HG03039 (cell line): ENCODE results near the gene ATP2B2.

Experiments used
- ATAC-seq: cut with Tn5 transposase; IDR thresholded peaks from one replicate; pipeline ENCODE4 v1.9.1; 2021; ENCODE audit warnings: mild to moderate bottlenecking, moderate library complexity; ENCODE audit not compliant: unreplicated experiment

ATP2B2 gene

DNA sequence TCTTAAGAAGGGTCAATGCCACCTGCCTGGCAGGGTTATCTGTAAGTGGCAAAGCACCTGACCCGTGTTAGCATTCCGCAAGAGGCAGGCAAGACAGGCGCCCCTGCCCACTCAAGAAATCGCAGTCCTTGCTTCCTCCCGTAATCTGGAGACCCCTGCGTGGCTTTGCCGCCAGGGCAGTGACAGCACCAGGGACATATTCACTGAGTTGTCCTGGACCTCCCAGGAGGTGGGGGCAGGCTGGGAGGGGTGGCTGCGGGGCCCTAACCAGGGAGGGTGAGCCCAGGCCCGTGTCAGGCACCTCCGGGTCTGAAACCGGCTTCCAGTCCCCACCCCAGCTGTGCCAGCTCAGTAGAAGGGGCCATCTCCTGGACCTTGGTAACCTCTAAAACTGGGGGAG, 168.6 kb downstream of the ATP2B2 start:
- ATAC-seq, result no peak

DNA sequence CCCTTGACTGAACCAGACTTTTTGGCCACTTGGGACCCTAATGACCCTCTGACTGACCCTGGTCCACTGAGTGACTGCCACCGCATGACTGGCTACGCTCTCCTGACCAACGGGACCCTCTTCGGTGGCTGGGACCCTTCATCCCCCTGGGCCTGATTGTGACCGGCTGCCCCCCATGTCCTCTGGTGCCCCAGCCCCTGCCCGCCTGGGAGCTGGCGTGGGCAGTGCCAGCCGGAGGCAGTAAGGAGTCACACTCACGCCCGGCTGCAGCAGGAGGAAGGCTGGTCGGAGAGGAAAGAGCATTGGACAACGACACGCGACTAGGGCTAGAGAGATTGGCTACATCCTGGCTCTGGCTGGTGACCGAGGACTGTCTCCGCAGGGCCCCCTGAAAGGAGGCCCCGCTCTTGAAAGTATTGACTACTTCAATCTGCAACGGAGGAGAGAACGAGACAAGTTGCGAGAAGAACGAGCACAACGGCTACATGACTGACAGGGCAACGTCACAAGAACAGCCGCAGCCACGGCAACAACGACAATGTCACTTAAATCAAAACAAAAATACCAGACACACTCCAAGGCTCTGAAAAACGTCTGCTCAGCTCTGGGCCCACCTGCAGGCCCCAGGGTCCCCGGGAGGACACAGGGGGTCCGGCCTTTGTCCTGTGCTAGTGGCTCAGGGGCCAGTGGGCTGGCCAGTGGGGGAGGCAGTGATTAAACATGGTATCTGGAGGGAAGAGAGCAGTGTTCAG, 169.3 kb downstream of the ATP2B2 start:
- ATAC-seq, result no peak

DNA sequence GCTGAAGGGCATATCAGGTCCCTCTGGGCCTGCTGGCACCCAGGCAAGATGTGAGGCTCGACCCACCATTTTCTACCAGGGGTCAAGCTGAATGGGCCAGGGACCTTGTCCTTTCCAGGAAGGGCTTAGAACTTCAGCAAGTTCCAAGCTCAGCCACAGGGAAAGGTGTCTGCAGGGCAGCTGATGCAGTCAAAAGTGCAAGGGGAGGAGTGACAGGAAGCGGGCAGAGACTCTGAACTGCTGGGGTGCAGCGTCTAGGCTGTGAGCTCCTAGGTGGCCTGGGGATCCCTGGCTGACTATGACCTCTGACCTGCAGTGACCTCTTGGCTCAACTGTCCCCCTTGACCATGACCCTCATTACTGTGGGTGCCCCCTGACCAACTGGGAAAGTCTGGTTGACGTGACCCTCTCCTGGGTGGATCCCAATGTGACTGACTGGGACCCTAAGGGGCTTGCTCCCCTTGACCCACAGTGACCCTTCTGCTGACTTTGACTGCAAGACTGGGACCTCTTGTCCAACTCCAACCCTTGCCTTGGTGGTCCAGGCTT, 170.1 kb downstream of the ATP2B2 start:
- no peak for ATAC-seq

DNA sequence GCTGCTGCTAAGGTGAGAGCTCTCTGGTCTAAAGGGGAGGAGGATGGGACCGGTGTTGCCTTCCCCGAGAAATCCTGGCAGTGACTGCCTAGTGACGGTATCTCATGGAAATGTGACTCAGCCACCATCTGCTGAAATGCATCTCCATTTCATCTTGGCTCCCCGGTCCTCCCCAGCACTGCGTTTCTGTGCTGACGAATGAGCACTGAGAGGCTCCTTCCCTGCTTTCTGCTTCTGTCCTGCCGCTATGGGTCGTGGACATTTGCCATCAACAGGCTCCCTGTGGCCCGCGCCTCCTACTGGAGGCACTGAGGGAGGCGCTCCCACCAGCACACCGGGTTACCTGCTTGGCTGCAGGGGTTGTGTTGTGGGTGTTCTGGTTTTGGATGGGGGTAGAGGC, 170.9 kb downstream of the ATP2B2 start:
- no peak for ATAC-seq

DNA sequence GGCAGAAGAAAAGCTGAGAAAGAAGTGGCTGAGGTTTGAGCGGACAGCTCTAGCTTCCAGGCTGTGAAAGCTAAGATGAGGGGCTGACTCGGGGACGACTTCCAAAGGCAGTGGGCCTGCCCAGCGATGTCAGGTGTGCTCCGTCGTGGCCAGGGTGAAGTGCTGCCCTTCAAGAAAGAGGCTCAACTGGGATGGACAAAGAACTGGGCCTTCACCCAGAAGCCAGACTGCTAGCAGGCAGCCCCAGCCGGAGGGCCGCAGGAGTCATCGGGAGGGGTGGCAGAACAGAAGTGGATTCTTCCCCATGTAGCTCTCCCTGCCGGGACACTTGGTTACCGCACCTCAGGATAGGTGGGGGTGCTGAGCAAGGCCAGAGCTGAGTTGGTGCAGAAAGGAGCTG, 171.3 kb downstream of the ATP2B2 start:
- ATAC-seq, result no peak

DNA sequence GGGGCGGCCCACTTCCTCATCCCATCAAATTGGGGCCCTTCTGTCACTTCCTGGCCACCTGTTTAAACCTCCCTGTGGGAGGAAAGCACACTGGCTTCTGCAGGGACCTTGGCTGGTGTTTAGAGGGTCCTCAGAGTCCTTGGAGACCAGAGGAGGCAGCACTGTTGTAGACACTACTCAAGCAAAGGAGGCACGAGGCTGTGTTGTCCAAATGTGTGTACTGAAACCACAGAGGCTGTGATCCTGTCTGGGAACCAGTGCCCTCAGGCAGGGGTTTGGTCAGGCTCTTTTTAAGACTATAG, 172.1 kb downstream of the ATP2B2 start:
- no peak for ATAC-seq

DNA sequence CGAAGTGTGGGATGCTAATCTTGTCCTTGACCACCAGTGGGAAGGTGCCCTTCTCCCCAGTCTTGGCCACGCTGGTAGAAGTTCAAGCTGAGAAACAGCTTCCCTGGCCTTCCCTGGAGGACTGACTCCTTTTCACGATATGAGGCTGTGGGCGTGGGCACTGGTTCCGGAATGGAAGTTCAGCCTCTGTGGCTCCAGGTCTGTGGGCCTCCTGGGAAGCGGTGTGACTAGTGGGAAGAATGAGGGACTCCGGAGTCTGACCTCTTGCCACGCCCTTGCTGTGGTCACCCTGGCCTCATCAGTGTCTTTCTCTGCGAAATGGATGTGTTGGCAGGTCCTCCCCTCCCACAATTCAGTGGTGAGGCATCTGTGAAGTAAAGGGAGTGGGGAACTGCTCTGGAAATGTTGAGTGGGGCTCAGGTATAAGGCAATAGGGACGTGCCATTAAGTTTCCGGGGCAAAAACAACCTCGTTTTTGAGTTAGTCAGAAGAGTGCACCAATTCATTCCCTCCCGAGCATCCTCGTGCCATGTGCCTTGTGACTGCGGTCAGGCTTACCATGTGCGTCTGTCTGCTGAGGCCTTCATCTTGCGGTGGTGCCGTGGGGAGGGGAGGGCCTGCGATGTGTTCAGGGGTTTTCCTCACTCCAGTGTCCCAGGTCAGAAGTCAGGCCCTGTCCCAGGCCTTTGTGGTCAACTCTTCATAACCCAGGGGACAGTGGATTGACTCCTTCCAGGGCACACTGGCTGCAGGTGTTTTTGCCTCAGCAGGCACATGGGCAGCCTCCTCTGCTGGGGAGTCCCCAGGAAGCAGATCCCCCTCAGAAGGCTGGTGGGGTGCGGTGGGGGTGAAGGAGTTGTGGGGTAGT, 172.7 kb downstream of the ATP2B2 start:
- no peak for ATAC-seq

DNA sequence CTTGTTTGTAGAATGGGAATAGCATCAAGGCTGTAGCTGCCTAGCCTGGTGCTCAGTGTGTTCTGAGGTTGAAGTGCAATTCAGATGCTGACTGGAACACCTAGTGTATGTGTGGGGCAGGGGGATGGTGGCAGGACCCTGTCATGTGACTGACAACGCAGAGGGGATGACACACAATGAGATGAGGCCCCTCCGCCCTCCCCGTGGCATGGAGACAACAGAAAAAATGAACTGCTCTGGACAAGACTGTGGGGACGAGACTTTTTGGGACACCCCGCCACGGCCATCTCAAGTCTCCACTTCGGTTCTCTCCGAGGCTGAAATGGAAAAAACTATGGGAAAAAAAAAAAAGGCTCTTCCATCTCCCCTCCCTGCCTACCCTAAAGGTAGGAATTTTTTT, 174.1 kb downstream of the ATP2B2 start:
- ATAC-seq, result no peak

DNA sequence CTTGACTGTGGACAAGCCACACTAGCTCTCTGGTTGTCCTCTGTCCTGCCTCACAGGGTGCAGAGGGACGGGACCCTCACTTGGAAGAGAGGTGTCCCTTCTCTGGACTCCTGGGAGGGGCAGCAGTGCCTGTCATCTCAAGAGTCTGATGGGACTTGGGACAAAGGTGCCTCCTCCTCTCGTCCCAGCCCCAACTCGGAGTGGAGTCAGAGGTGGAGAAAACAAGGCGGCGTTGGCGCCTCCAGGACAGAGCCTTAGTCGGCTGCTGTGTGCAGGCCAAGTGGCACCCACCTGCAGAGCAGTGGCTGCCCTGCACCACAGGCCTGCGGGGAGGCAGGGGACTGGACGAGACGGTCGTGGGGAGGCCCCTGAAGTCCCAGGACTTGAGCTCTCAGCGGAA, 175.1 kb downstream of the ATP2B2 start:
- ATAC-seq, result no peak

DNA sequence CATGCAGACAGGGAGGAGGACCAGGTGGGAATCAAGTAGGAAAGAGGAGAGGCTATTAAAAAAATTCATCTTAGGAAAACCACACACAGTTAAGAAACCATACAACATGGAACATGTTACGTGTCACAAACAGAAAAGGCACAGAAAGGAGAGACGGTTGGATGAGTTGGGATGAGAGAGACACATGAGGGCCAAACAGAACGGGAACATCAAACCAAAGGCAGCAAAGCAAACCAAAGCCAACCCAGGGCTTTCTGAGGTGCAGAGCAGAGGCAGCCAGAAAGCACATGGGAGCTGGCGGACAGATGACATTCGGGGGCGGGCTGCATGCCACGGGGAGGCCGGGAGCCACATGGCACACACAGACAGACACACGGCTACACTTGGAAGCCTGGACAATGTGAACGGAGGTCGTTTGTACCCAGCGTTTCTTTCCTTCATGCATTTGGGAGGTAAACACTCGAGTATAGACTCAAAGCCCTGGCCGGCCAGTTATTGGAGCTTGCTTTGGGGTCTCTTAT, 175.8 kb downstream of the ATP2B2 start:
- no peak for ATAC-seq

DNA sequence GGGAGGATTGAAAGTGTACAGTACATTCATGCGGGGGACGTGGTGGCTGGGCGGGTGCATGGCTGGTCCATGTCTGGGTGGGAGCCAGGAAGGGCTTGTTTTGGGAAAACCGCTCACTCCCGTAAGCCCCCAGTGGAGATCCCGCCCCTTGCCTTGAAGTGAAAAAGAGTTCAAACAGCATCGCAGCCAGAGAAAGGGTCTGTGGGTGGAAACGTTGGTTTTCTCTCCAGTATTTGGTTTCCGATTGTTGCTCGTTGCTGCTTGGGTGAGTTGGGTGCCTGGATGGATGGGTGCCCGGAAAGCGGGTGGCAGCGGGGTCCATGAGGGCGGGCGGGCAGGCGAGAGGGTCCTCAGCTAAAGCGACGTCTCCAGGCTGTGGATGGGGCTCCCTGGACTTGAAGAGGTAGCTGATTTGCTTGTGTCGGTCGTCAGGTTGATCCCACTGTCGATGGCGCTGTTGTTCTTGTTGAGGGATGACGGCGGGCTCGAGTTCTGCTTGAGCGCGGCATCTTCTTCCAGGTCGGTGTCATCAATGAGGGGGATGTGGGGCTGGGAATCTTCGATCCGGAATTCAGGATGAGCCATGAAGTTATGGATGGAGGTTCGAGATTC, 176.8 kb downstream of the ATP2B2 start:
- no peak for ATAC-seq

DNA sequence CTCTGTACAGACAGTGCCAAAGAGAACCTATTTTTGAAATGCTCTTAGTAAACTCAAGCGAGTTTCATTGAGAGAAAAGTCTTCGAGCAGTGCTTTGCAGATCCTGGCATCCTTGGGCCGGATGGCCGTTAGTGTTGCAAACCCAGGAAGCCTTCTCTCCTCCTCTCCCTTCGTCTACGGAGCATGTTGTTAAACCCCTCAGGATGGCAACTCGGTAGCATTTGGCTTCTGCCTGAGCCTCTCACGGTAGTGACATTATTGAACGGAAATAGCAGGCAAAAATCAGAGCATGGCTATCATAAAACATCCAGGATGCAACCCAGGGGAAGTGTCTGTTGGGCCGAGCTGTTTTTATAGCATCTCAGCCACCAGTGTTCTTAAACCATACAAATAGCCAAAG, 177.8 kb downstream of the ATP2B2 start:
- ATAC-seq, result no peak

DNA sequence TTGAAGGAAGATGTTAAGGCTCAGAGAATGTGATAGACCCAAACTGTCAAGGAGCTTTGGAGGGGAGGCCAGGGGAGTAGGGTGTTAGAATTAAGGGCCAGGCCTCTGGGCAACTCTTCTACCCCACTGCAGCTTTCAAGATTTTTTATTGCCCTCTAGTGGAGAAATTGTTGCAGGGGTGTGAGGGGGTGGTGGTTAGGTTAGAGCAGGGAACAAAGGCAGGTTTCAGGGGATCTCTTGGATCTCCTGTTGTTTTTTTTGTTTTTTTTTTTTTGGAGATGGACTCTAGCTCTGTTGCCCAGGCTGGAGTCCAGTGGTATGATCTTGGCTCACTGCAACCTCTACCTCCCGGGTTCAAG, 183.1 kb downstream of the ATP2B2 start:
- ATAC-seq, result no peak

DNA sequence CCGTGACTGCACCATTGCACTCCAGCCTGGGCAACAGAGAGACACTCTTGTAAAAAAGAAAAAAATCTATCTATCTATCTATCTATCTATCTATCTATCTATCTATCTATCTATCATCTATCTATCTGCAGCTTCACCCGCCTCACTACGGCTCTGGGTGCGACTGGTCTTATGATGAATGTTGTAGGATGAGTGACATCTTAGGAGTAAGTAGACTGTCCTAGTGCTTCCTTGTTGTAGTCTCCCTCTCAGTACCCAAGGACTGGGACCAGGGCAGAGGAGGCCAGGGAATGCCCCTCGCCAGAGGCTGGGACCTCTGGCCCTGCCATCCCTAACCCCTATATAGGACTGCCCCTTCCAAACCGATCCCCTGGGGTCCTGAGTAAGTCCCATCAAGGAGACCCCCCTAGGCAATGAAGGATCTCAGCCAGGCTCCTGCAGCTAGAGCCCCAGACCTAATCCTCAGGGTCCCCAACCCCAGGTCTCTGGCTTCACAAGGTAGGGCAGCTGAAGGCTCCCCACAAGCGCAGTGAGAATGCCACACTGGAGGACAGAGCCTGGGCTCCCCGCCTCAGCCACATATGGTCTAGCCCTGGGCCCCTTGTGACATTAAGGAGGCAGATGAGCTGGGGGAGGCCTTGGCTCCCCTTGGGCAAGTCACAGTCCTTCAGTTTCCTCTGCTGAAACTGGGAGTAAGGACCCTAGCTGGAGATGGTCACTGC, 183.6 kb downstream of the ATP2B2 start:
- no peak for ATAC-seq

DNA sequence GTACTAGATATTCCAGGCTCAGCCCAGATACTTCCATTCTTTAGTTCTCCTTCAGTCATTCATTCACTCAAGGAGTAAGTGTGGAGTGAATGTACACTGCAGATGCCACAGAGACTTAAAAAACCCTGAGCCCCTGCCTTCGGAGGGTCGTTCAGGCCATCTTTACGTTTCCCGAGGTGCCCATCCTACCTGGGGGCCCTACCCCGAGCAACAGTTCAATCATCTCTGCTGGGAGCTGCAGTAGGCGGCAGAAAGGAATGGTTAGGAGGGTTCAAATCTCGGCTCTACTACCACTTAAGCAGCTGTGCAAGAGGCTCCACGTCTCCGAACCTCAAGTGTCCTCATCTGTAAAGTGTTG, 185.1 kb downstream of the ATP2B2 start:
- ATAC-seq, result no peak

DNA sequence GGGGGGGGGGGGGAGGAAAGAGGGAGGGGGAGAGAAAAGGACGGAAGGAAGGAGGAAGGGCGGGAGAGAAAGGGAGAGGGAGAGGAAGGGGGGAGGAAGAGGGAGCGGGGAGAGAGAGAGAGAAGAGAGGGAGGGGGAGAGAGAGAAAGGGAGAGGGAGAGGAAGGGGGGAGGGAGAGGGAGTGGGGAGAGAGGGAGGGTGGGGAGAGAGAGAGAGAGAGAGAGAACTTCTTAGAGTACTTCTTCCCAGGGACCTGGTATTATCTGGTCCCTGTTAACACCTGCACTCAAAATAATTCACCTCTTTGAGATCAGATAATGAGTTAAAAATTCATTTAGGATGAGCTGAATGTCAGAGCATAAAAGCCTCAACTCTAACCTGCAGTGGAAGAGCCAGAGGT, 185.6 kb downstream of the ATP2B2 start:
- ATAC-seq, result no peak

DNA sequence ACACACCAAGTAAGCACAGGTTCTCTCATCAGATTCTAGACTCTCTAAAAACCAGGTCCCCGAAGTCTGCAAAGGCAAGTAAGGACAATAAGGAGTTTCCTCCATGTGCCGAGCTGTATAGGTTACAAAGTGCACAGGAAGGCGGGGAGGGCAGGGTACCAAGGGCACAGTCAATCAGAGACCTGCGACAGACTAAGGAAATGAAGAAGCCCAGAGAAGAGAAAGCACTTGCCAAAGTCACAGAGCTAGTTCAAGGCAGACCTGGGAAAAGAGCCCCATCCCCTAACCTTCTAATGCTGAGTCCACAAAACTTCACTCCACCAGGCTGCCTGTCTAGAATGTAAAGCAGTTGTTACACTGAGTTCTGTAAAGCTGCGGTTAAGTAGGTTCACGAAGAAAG, 186.1 kb downstream of the ATP2B2 start:
- no peak for ATAC-seq

DNA sequence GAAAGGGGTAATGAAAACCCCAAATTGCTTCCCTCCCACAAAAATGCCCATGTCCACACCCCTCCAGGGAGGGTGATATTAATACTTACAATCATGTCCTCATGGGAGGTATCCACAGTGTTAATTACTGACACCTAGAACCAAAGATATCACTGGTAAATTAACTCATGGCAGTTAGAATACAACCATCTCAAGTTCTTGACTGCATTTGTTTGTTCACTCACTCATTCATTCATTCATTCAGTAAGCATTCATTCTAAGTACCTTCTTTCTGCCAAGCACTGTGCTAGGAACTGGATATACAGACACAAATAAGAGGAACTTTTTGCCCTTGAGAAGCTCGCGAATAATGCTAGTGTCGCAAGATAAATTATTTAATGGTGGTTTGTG, 187.4 kb downstream of the ATP2B2 start:
- no peak for ATAC-seq

DNA sequence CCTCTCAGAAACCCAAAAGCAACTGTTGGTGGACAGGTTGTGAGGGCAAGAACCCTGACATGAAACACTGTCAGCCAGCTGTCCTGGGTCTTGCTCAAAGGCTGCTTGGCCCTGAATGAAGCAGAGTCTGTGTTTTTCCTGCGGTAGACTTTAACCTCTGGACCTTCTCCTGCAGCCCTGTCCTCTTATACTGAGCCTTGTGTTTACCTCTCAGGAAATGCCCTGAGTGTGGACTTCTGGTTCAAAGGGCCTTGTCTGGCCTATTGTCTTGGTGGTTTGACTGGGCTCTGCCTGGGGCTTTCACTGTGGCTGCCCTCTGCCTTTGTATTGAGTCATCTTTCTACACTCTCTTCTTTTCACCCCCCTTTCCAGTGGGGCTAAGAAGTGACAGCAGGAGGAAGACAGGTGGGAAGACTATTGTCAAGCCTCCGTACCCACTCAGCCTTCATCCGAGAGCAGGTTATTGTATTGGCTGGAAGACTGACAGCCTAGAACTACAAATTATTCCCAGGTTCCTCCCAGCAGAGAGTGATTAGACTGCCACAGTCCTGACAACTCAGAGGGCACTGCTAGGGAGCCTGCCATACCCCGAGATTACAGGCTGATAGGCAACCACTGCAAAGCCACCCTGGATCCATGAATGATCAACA, 187.9 kb downstream of the ATP2B2 start:
- no peak for ATAC-seq

DNA sequence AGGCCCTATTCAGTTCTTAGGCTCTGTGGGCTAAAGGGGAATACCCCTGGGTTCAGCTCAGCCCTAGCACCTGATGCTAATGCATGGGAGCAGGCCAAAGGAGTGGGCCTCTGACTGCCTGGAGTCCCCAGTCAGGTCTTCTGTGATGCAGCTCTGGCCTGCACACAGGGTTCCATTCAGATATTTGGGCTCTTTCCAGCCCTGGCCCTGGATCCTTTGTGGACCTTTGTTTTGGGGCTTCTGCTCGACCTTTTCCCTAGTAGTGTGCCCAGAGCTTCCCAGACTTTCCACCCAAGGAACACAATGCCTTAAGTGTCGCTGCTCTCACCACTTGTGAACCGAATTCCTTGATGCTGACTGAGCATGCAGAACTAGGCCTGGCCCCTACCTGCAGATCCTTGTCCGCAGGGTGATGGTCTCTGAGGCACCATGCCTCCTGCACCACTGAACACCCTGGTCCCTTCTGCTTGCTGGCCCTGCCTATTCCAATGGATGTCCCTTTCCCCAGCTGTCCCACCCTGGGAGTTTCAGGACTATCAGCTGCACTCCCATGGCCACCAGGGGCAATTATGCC, 189.5 kb downstream of the ATP2B2 start:
- no peak for ATAC-seq
